BLaER1 (cell line): ENCODE measurements around the gene VCPKMT.
A peak's percentile ranks its signal among the peaks of the same experiment; 100 is the strongest.

Experiments
- H3K27ac ChIP-seq: shearing (Covaris generic); formaldehyde crosslinking; 2 replicates; pipeline ENCODE4 v1.8.1; 2022
- H3K27me3 ChIP-seq: shearing (Covaris generic); formaldehyde crosslinking; 2 replicates; pipeline ENCODE4 v1.8.1; 2022
- H3K36me3 ChIP-seq: shearing (Covaris generic); formaldehyde crosslinking; 2 replicates; pipeline ENCODE4 v1.8.1; 2022
- H3K4me1 ChIP-seq: shearing (Covaris generic); formaldehyde crosslinking; 2 replicates; pipeline ENCODE4 v1.8.1; 2022
- H3K4me2 ChIP-seq: shearing (Covaris generic); formaldehyde crosslinking; 2 replicates; pipeline ENCODE4 v1.8.1; 2022
- H3K4me3 ChIP-seq: shearing (Covaris generic); formaldehyde crosslinking; 2 replicates; pipeline ENCODE4 v1.8.1; 2022
- H3K9ac ChIP-seq: shearing (Covaris generic); formaldehyde crosslinking; 2 replicates; pipeline ENCODE4 v1.8.1; 2022
- H3K9me3 ChIP-seq: shearing (Covaris generic); formaldehyde crosslinking; 2 replicates; pipeline ENCODE4 v1.8.1; 2022
- H4K20me1 ChIP-seq: shearing (Covaris generic); formaldehyde crosslinking; 2 replicates; pipeline ENCODE4 v1.8.1; 2022
- Cebpa-rat ChIP-seq: shearing (Covaris generic); IDR thresholded peaks from 2 replicates; pipeline ENCODE4 v1.8.1; 2022

Gene VCPKMT

GRCh38 chr14:50070230-50070629 is 46.1 kb downstream of the VCPKMT start:
- Histone ChIP-seq H3K27me3 (no peaks in the 10 kb centered on the region), H3K9ac (no peak overlapping the region)

GRCh38 chr14:50069325-50069724 is 47.0 kb downstream of the VCPKMT start:
- Histone ChIP-seq H3K36me3 (no peaks in the 10 kb centered on the region), H3K4me3 (no peak overlapping the region), H3K4me2 (no peak overlapping the region), H3K4me1 (peaks cover 11% of the 10 kb centered on the region), H3K9ac (no peak overlapping the region), H3K27me3 (no peaks in the 10 kb centered on the region), H3K9me3 (no peaks in the 10 kb centered on the region), H4K20me1 (no peaks in the 10 kb centered on the region), H3K27ac (no peak overlapping the region)
- TF ChIP-seq Cebpa-rat, result no peak

More at GRCh38 chr14:50070230-50070629, 46.1 kb downstream of the VCPKMT start:
- Histone ChIP-seq H3K4me2 (no peak overlapping the region), H3K4me3 (no peak overlapping the region), H4K20me1 (no peaks in the 10 kb centered on the region), H3K4me1 (peaks cover 2% of the 10 kb centered on the region), H3K9me3 (no peaks in the 10 kb centered on the region), H3K27ac (no peak overlapping the region), H3K36me3 (no peaks in the 10 kb centered on the region)
- TF ChIP-seq Cebpa-rat, result no peak

- Histone ChIP-seq H4K20me1 (no peaks in the 10 kb centered on the region), H3K27me3 (no peaks in the 10 kb centered on the region), H3K27ac (no peak overlapping the region), H3K36me3 (no peaks in the 10 kb centered on the region), H3K4me3 (no peak overlapping the region), H3K4me2 (no peak overlapping the region), H3K4me1 (peaks cover 19% of the 10 kb centered on the region), H3K9ac (no peak overlapping the region), H3K9me3 (no peaks in the 10 kb centered on the region)
- TF ChIP-seq Cebpa-rat, result no peak
Observed at GRCh38 chr14:50068496-50068895, 47.9 kb downstream of the VCPKMT start.

- no peaks in the 10 kb centered on the region for H3K27me3 ChIP-seq
- no peaks in the 10 kb centered on the region for H3K36me3 ChIP-seq
- no peak overlapping the region for H3K4me2 ChIP-seq
- TF ChIP-seq Cebpa-rat, result no peak
- H3K27ac ChIP-seq, result no peak overlapping the region
- no peak overlapping the region for H3K4me3 ChIP-seq
- peaks cover 23% of the 10 kb centered on the region for H3K4me1 ChIP-seq
- H4K20me1 ChIP-seq, result no peaks in the 10 kb centered on the region
- no peaks in the 10 kb centered on the region for H3K9me3 ChIP-seq
- no peak overlapping the region for H3K9ac ChIP-seq
Observed at GRCh38 chr14:50067723-50068495, 48.5 kb downstream of the VCPKMT start.

DNA sequence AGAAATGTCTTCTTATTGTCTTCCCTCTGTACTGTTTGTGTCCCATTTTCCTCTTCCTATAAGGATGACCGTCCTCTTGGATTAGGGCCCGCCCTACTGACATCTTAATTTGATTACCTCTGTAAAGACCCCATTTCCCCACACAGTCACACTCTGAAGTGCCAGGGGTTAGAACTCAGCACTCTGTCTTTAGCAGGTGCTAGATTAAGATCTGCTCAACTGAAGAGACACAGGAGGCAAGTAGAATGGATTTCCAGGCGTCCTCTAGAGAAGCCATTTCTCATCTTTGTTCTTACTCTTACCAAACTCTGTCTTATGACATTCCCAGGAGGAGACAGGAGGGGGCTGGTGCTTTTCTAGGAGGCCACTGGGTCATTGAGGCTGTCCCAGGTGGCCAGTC is 50.8 kb downstream of the VCPKMT start:
- no peak for TF ChIP-seq Cebpa-rat
- no peaks in the 10 kb centered on the region for H3K36me3 ChIP-seq
- no peak overlapping the region for H3K27ac ChIP-seq
- H3K27me3 ChIP-seq, result no peaks in the 10 kb centered on the region
- H3K4me1 ChIP-seq, result peaks cover 46% of the 10 kb centered on the region
- H3K9ac ChIP-seq, result no peak overlapping the region
- H4K20me1 ChIP-seq, result no peaks in the 10 kb centered on the region
- H3K9me3 ChIP-seq, result no peaks in the 10 kb centered on the region
- H3K4me2 ChIP-seq, result no peak overlapping the region
- H3K4me3 ChIP-seq, result no peak overlapping the region

GRCh38 chr14:50064993-50065392 is 51.4 kb downstream of the VCPKMT start:
- no peaks in the 10 kb centered on the region for H3K36me3 ChIP-seq
- no peak overlapping the region for H3K27ac ChIP-seq
- no peaks in the 10 kb centered on the region for H3K27me3 ChIP-seq
- H3K4me1 ChIP-seq, result peaks cover 52% of the 10 kb centered on the region
- H4K20me1 ChIP-seq, result no peaks in the 10 kb centered on the region
- H3K9me3 ChIP-seq, result no peaks in the 10 kb centered on the region
- H3K4me2 ChIP-seq, result peak overlapping the region; percentile 32; the same call in 1 of the 2 replicates
- no peak for TF ChIP-seq Cebpa-rat
- no peak overlapping the region for H3K9ac ChIP-seq
- H3K4me3 ChIP-seq, result no peak overlapping the region

GRCh38 chr14:50063876-50064420 is 52.4 kb downstream of the VCPKMT start:
- no peaks in the 10 kb centered on the region for H3K36me3 ChIP-seq
- no peak for TF ChIP-seq Cebpa-rat
- no peaks in the 10 kb centered on the region for H3K27me3 ChIP-seq
- H3K9me3 ChIP-seq, result no peaks in the 10 kb centered on the region
- H3K4me2 ChIP-seq, result no peak overlapping the region
- H3K27ac ChIP-seq, result no peak overlapping the region
- no peaks in the 10 kb centered on the region for H4K20me1 ChIP-seq
- no peak overlapping the region for H3K4me3 ChIP-seq
- H3K4me1 ChIP-seq, result peaks cover 58% of the 10 kb centered on the region
- H3K9ac ChIP-seq, result no peak overlapping the region

- H3K4me3 ChIP-seq, result no peak overlapping the region; the same call in 1 of the 2 replicates
- no peak for TF ChIP-seq Cebpa-rat
- no peaks in the 10 kb centered on the region for H3K36me3 ChIP-seq
- peak overlapping the region; percentile 90 for H3K4me2 ChIP-seq
- H3K4me1 ChIP-seq, result peaks cover 58% of the 10 kb centered on the region
- no peaks in the 10 kb centered on the region for H4K20me1 ChIP-seq
- H3K27me3 ChIP-seq, result no peaks in the 10 kb centered on the region
- H3K27ac ChIP-seq, result peak overlapping the region; percentile 91
- no peaks in the 10 kb centered on the region for H3K9me3 ChIP-seq
- H3K9ac ChIP-seq, result peak overlapping the region; percentile 73
Observed at GRCh38 chr14:50062438-50063085, 53.8 kb downstream of the VCPKMT start.

GRCh38 chr14:50061664-50062437 is 54.5 kb downstream of the VCPKMT start:
- Histone ChIP-seq H4K20me1 (no peaks in the 10 kb centered on the region), H3K4me1 (peaks cover 58% of the 10 kb centered on the region), H3K27ac (peak overlapping the region; percentile 91), H3K27me3 (no peaks in the 10 kb centered on the region), H3K9me3 (no peaks in the 10 kb centered on the region), H3K36me3 (no peaks in the 10 kb centered on the region), H3K9ac (peak overlapping the region; percentile 73), H3K4me2 (peak overlapping the region; percentile 90), H3K4me3 (peak overlapping the region; percentile 31)
- no peak for TF ChIP-seq Cebpa-rat
